Psoas muscle (tissue), 8 donors: Measurements from ENCODE around the gene RUVBL1. TPM values are rescaled to one million over a fixed set of nuclear protein-coding genes. Genes with fewer than 3 reads are reported as not detected.
A peak's percentile ranks its signal among the peaks of the same experiment; 100 is the strongest.

Source experiments
- ATAC-seq, 4 donors: fragments of 200-7000 bp; cut with Tn5 transposase; one replicate each; pipeline ENCODE4 v1.9.1; 2020; ENCODE audit warnings: moderate library complexity in 3 of 4, mild to moderate bottlenecking in 2 of 4
- DNase-seq, 2 donors: peaks; one replicate each; pipeline ENCODE4 v3.0.0-alpha.2; 2020
- H3K27ac ChIP-seq: fragments of 200-600 bp; one replicate; pipeline ENCODE4 v1.8.0; 2022
- H3K27me3 ChIP-seq, 3 donors: fragments of 200-600 bp in 1 of 3; one replicate each; pipeline versions ENCODE4 v1.6.1 to v1.8.0; 2013 to 2022; ENCODE audit warnings: low read length in 2 of 3, mild to moderate bottlenecking in 2 of 3, moderate library complexity in 1 of 3; ENCODE audit not compliant: insufficient read depth in 3 of 3
- H3K36me3 ChIP-seq, 2 donors: fragments of 200-600 bp in 1 of 2; one replicate each; pipeline versions ENCODE4 v1.6.1 to v1.8.0; 2013 to 2022; ENCODE audit warnings: low read depth in 1 of 2, mild to moderate bottlenecking in 1 of 2, moderate library complexity in 1 of 2; ENCODE audit not compliant: insufficient read depth in 1 of 2
- H3K4me1 ChIP-seq: fragments of 200-600 bp; one replicate; pipeline ENCODE4 v1.8.0; 2022
- H3K4me3 ChIP-seq: fragments of 200-600 bp; one replicate; pipeline ENCODE4 v1.8.0; 2022; ENCODE audit warnings: mild to moderate bottlenecking
- H3K9me3 ChIP-seq: fragments of 200-600 bp; one replicate; pipeline ENCODE4 v1.8.0; 2022
- WGBS, 3 donors: extraction: QIAGEN DNeasy Blood & Tissue Kit; methylation state at CpG; one replicate each; pipeline versions ENCODE4 v1.1.6 to v1.1.7; 2013; 5-methylcytosine and 5-hydroxymethylcytosine counted together
- intact Hi-C, 2 donors: fragments of 100-400 bp; cut with DNase I; formaldehyde crosslinking; loops; one replicate each; pipeline versions ENCODE4 v1.11.0 to v1.14.2; 2022
- polyA plus RNA-seq, 3 donors: library from polyadenylated mRNA; stranded (reverse); fragments of 200-250 nt; gene quantifications; one replicate each; pipeline ENCODE4 v1.2.3, GENCODE V29; 2013
- total RNA-seq, 4 donors: library from RNA; stranded (reverse); fragmentation: NEBNext Ultra II Directional in 2 of 4; extraction: Animal tissue kit (Norgen Biotek cat#: 25700) in 2 of 4; gene quantifications; one replicate each; pipeline versions ENCODE4 v1.2.1 to v1.2.4, GENCODE V29; 2021 to 2023
- TF ChIP-seq, protein P1 (sequence below): fragments of 200-600 bp; IDR thresholded peaks from one replicate; pipeline ENCODE4 v1.8.0; 2022; ENCODE audit warnings: antibody characterized with exemption
- donor health status: healthy with polysubstance abuse.
- donor health status: DM: no; HTN: no; CAD: no; lungs with moderate emphysema.
- donor health status: Bipolar disorder and iron deficiency.
- donor health status: healthy.
- donor health status: DM: yes; HTN: yes; CAD: no.
- donor health status: DM: no; HTN: no; CAD: no.
- donor health status: DM: no; HTN: no; CAD: no.
- donor health status: DM: yes; HTN: yes; CAD: no.

Gene RUVBL1
- total and polyA plus RNA-seq, 7 donors = 12.9 to 53.9 (median 19.6) TPM

DNA sequence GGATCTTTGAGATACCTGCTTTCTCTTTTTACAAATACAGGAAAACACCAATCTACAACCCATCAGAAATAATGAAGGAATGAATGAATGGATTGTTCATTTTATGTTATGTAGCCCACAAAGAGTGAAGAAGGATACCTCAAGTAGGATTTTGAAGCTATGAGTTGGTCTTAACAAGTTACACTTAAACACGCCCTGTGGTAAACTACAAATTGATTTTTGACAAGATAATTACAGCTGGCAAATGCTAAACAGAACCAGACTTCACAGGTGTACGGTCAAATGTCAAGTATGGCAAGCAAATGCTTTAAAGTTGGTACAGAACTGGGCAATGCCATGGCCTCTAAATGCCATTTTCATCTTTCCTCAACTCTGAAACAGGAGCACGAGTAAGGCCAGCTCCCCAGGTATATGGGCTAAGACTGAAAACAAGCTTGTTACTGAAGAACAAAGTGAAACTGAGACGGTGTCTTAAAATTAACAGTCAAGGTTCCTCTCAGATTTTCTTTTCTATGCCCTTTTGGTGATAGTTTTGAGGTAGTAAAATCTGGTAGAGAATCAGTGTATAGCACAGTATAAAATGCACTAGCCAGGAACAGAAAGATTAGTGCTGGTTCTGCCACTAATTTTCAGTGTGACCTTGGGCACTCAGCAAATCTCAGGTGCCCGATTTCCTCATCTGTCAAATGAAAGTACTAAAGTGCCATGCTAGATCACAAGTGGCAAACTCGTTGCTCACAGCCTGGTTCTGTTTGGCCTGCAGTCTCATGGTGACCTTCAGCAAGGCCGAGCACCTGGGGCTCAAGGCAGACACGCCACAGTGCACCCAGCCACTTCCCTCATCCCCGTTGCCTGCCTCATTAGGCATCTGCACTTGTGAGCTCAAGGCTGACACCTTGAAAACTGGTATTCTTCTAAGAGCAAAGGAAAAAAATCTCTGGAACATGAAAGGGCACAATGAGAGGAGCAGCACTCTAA lies 9.5 kb downstream of the RUVBL1 start:
- no peak for ATAC-seq
- Histone ChIP-seq H3K36me3 (peaks cover 7 to 69% of the 10 kb centered on the region in 2 donors), H3K4me1 (no peaks in the 10 kb centered on the region), H3K27ac (no peak overlapping the region), H3K9me3 (no peaks in the 10 kb centered on the region), H3K27me3 (no peaks in the 10 kb centered on the region), H3K4me3 (no peak overlapping the region)
- TF ChIP-seq, protein P1, sequence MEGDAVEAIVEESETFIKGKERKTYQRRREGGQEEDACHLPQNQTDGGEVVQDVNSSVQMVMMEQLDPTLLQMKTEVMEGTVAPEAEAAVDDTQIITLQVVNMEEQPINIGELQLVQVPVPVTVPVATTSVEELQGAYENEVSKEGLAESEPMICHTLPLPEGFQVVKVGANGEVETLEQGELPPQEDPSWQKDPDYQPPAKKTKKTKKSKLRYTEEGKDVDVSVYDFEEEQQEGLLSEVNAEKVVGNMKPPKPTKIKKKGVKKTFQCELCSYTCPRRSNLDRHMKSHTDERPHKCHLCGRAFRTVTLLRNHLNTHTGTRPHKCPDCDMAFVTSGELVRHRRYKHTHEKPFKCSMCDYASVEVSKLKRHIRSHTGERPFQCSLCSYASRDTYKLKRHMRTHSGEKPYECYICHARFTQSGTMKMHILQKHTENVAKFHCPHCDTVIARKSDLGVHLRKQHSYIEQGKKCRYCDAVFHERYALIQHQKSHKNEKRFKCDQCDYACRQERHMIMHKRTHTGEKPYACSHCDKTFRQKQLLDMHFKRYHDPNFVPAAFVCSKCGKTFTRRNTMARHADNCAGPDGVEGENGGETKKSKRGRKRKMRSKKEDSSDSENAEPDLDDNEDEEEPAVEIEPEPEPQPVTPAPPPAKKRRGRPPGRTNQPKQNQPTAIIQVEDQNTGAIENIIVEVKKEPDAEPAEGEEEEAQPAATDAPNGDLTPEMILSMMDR = no peak
- intact Hi-C loops = no loop called here
- WGBS, 3 donors = 84 to 89% (median 85%) methylated on average over 9 of the region's 9 CpGs
- no peak for DNase-seq

DNA sequence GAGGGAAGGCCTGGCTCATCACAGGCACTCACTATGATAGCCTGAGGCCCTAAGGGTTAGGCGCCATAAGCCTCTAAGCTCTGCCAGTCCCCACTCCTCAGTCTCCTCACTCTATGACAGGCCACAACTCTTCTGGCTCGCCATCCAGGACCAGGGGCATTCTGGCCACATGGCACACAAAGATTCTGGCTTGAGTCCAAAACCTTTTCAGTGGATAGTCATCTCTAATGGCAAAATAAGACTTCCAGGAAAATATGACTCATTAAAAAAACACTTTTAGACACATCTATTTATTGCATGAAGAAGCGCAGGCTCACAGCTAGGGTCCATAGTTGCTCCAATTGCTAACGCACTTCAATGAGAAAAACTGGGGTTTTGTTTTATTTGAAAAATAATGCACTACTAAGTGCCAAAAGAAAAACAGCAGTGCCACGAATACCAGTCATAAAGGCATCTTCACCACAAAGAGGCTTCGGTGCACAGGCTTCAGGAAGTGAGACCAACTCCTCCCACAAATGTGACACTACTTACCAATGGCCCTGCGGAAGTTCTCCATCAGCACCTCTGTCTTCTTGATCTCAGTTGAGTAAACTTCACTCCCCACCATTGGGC lies 11.1 kb downstream of the RUVBL1 start:
- Histone ChIP-seq H3K4me3 (no peak overlapping the region), H3K36me3 (peaks cover 7 to 55% of the 10 kb centered on the region in 2 donors), H3K27ac (no peak overlapping the region), H3K27me3 (no peaks in the 10 kb centered on the region), H3K4me1 (peaks cover 5% of the 10 kb centered on the region), H3K9me3 (no peaks in the 10 kb centered on the region)
- 84 to 88% (median 85%) methylated on average over 7 of the region's 7 CpGs for whole genome bisulfite sequencing, 3 donors
- intact Hi-C loops = no loop called here
- TF ChIP-seq, protein P1 = no peak
- ATAC-seq (peak in 2 of 4 donors; percentile 45 to 46), DNase-seq (no peak)

DNA sequence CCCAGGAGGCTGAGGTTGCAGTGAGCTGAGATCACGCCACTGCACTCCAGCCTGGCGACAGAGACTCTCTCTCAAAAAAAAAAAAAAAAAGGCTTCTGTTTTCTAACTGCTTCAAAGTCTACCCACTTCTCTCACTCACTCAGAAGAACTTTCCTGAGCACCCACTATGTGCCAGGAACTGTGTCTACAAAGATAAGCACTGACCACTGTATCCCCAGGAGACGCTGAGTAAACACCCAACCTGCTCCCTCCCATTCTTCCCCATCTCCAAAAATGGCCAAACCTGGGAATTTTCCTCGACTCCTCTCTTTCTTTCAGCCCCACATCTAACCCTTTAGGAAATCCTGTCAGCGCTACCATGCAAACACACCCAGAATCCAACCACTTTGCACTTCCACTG lies 12.5 kb downstream of the RUVBL1 start:
- Histone ChIP-seq H3K4me3 (no peak overlapping the region), H3K9me3 (no peaks in the 10 kb centered on the region), H3K36me3 (peaks cover 7 to 49% of the 10 kb centered on the region in 2 donors), H3K4me1 (peaks cover 5% of the 10 kb centered on the region), H3K27me3 (no peaks in the 10 kb centered on the region), H3K27ac (no peak overlapping the region)
- intact Hi-C loops = no loop called here
- TF ChIP-seq, protein P1 = no peak
- no peak for DNase-seq
- no peak for ATAC-seq
- 90 to 100% (median 95%) methylated on average over 3 to 5 of the region's 5 CpGs for WGBS, 3 donors

DNA sequence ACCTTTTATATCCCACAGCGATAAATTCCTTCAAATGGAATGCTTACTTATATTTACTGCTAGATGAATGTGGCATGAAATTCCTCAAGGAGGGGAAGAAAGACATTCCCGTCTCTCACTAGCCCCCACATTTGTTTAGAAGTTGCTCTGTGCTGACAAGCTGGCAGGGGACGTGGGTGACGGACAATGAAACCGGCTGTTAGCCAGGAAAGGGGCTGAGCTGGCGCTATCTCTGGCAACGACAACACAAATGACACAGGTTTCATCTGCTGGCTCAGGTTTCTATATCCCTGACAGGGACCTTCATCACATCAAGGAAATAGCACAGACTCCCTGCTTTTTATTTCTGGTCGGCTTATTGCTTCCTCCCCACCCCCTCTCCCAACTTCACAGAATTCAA lies 15.8 kb downstream of the RUVBL1 start:
- no peaks in the 10 kb centered on the region for H3K27me3 ChIP-seq
- H3K9me3 ChIP-seq = no peaks in the 10 kb centered on the region
- 45 to 50% (median 46%) methylated on average over 8 of the region's 8 CpGs for WGBS, 3 donors
- peaks cover 11 to 44% of the 10 kb centered on the region in 2 donors for H3K36me3 ChIP-seq
- no peak overlapping the region for H3K27ac ChIP-seq
- intact Hi-C loops = no loop called here
- H3K4me1 ChIP-seq = peaks cover 5% of the 10 kb centered on the region
- no peak for DNase-seq
- TF ChIP-seq, protein P1 = no peak
- no peak overlapping the region for H3K4me3 ChIP-seq
- peak; percentile 30 to 84 (median 76) for ATAC-seq
